GM12801 (cell line): ENCODE measurements around the gene CECR2.

Experiments
- CTCF ChIP-seq: IDR thresholded peaks from one replicate; pipeline ENCODE4 v1.5.1; 2011; ENCODE audit warnings: control low read depth; ENCODE audit not compliant: insufficient read length; ENCODE audit errors: extremely low read depth

The CECR2 gene

GRCh38 chr22:17438026-17438425, 68.8 kb downstream of the CECR2 start:
- no peak for TF ChIP-seq CTCF

- TF ChIP-seq CTCF, result no peak
Observed at GRCh38 chr22:17441326-17441725, 72.1 kb downstream of the CECR2 start.

GRCh38 chr22:17443405-17444203, 74.3 kb downstream of the CECR2 start:
- TF ChIP-seq CTCF, result no peak

- no peak for TF ChIP-seq CTCF
Observed at GRCh38 chr22:17444204-17444504, 74.9 kb downstream of the CECR2 start.

- no peak for TF ChIP-seq CTCF
Observed at GRCh38 chr22:17446698-17447097, 77.4 kb downstream of the CECR2 start.

- TF ChIP-seq CTCF, result no peak
Observed at GRCh38 chr22:17451316-17451715, 82.1 kb downstream of the CECR2 start.

- no peak for TF ChIP-seq CTCF
Observed at GRCh38 chr22:17460895-17461294, 91.6 kb downstream of the CECR2 start.
